ENCODE data around the gene CTCFL. TPM values are rescaled to one million over a fixed set of nuclear protein-coding genes. Genes with fewer than 3 reads are reported as not detected.

CTCFL gene
- total RNA-seq, 1 donor from 2014 or later: not detected

GRCh38 chr20:57555457-57556184 lies 30.7 kb upstream of the CTCFL start:
- no peaks in the 10 kb centered on the region for H3K4me1 Mint-ChIP-seq (ENCODE audit: low read depth)
- intact Hi-C loops (cut with micrococcal nuclease): no loop called here

GRCh38 chr20:57553376-57554018 lies 28.6 kb upstream of the CTCFL start:
- Mint-ChIP-seq H3K36me3 (ENCODE audit: low read depth) (no peaks in the 10 kb centered on the region), H3K9me3 (no peaks in the 10 kb centered on the region), H3K4me1 (ENCODE audit: low read depth) (no peaks in the 10 kb centered on the region), H3K27me3 (ENCODE audit: insufficient read depth) (peaks cover 5% of the 10 kb centered on the region), H3K4me3 (no peak overlapping the region), H3K27ac (no peak overlapping the region)
- no peak for DNase-seq (ENCODE audit: low spot score)
- intact Hi-C loops (cut with micrococcal nuclease): no loop called here

More at GRCh38 chr20:57555457-57556184, 30.7 kb upstream of the CTCFL start:
- H3K36me3 Mint-ChIP-seq (ENCODE audit: low read depth): no peaks in the 10 kb centered on the region
- H3K27me3 Mint-ChIP-seq (ENCODE audit: insufficient read depth): peaks cover 9% of the 10 kb centered on the region
- DNase-seq (ENCODE audit: low spot score): no peak
- no peaks in the 10 kb centered on the region for H3K9me3 Mint-ChIP-seq
- H3K4me3 Mint-ChIP-seq: no peak overlapping the region
- H3K27ac Mint-ChIP-seq: no peak overlapping the region

GRCh38 chr20:57552471-57552870 lies 27.5 kb upstream of the CTCFL start:
- peaks cover 7% of the 10 kb centered on the region for H3K27me3 Mint-ChIP-seq (ENCODE audit: insufficient read depth)
- H3K4me3 Mint-ChIP-seq: no peak overlapping the region
- intact Hi-C loops (cut with micrococcal nuclease): no loop called here
- H3K9me3 Mint-ChIP-seq: no peaks in the 10 kb centered on the region
- no peak overlapping the region for H3K27ac Mint-ChIP-seq
- no peak for DNase-seq (ENCODE audit: low spot score)
- H3K4me1 Mint-ChIP-seq (ENCODE audit: low read depth): no peaks in the 10 kb centered on the region
- H3K36me3 Mint-ChIP-seq (ENCODE audit: low read depth): no peaks in the 10 kb centered on the region

- Mint-ChIP-seq H3K4me1 (ENCODE audit: low read depth) (no peaks in the 10 kb centered on the region), H3K27me3 (ENCODE audit: insufficient read depth) (peaks cover 11% of the 10 kb centered on the region), H3K4me3 (no peak overlapping the region), H3K9me3 (no peaks in the 10 kb centered on the region), H3K27ac (no peak overlapping the region), H3K36me3 (ENCODE audit: low read depth) (no peaks in the 10 kb centered on the region)
- DNase-seq (ENCODE audit: low spot score): no peak
- intact Hi-C loops (cut with micrococcal nuclease): no loop called here
These were observed 23.5 kb upstream of the CTCFL start for GRCh38 chr20:57548177-57549058.

- Mint-ChIP-seq H3K36me3 (ENCODE audit: low read depth) (no peaks in the 10 kb centered on the region), H3K27ac (no peak overlapping the region), H3K27me3 (ENCODE audit: insufficient read depth) (peaks cover 12% of the 10 kb centered on the region), H3K9me3 (no peaks in the 10 kb centered on the region), H3K4me3 (no peak overlapping the region), H3K4me1 (ENCODE audit: low read depth) (no peaks in the 10 kb centered on the region)
- intact Hi-C loops (cut with micrococcal nuclease): no loop called here
- DNase-seq (ENCODE audit: low spot score): no peak
These were observed 22.2 kb upstream of the CTCFL start for GRCh38 chr20:57546956-57547649.

GRCh38 chr20:57545927-57546662 lies 21.2 kb upstream of the CTCFL start:
- peaks cover 15% of the 10 kb centered on the region for H3K27me3 Mint-ChIP-seq (ENCODE audit: insufficient read depth)
- DNase-seq (ENCODE audit: low spot score): no peak
- H3K27ac Mint-ChIP-seq: no peak overlapping the region
- H3K9me3 Mint-ChIP-seq: no peaks in the 10 kb centered on the region
- H3K4me1 Mint-ChIP-seq (ENCODE audit: low read depth): no peaks in the 10 kb centered on the region
- H3K36me3 Mint-ChIP-seq (ENCODE audit: low read depth): no peaks in the 10 kb centered on the region
- intact Hi-C loops (cut with micrococcal nuclease): loop anchor here (2.0 kb wide), 1 partner anchor 31 kb away; no protein-coding TSS in a partner anchor
- H3K4me3 Mint-ChIP-seq: no peak overlapping the region

GRCh38 chr20:57544838-57545564 lies 20.1 kb upstream of the CTCFL start:
- intact Hi-C loops (cut with micrococcal nuclease): loop anchor here (2.0 kb wide), 1 partner anchor 30 kb away; no protein-coding TSS in a partner anchor
- no peaks in the 10 kb centered on the region for H3K36me3 Mint-ChIP-seq (ENCODE audit: low read depth)
- H3K4me1 Mint-ChIP-seq (ENCODE audit: low read depth): no peaks in the 10 kb centered on the region
- H3K4me3 Mint-ChIP-seq: no peak overlapping the region
- peaks cover 15% of the 10 kb centered on the region for H3K27me3 Mint-ChIP-seq (ENCODE audit: insufficient read depth)
- no peak for DNase-seq (ENCODE audit: low spot score)
- no peaks in the 10 kb centered on the region for H3K9me3 Mint-ChIP-seq
- no peak overlapping the region for H3K27ac Mint-ChIP-seq

- H3K9me3 Mint-ChIP-seq: no peaks in the 10 kb centered on the region
- no peaks in the 10 kb centered on the region for H3K4me1 Mint-ChIP-seq (ENCODE audit: low read depth)
- no peak overlapping the region for H3K27ac Mint-ChIP-seq
- DNase-seq (ENCODE audit: low spot score): no peak
- intact Hi-C loops (cut with micrococcal nuclease): loop anchor here (2.0 kb wide), 1 partner anchor 29 kb away; no protein-coding TSS in a partner anchor
- H3K36me3 Mint-ChIP-seq (ENCODE audit: low read depth): no peaks in the 10 kb centered on the region
- no peak overlapping the region for H3K4me3 Mint-ChIP-seq
- H3K27me3 Mint-ChIP-seq (ENCODE audit: insufficient read depth): peaks cover 18% of the 10 kb centered on the region
These were observed 18.8 kb upstream of the CTCFL start for GRCh38 chr20:57543754-57544153.

- Mint-ChIP-seq H3K27ac (no peak overlapping the region), H3K27me3 (ENCODE audit: insufficient read depth) (peaks cover 30% of the 10 kb centered on the region), H3K4me1 (ENCODE audit: low read depth) (no peaks in the 10 kb centered on the region), H3K4me3 (no peak overlapping the region), H3K9me3 (no peaks in the 10 kb centered on the region), H3K36me3 (ENCODE audit: low read depth) (no peaks in the 10 kb centered on the region)
- intact Hi-C loops (cut with micrococcal nuclease): no loop called here
- no peak for DNase-seq (ENCODE audit: low spot score)
These were observed 16.1 kb upstream of the CTCFL start for GRCh38 chr20:57540890-57541580.

GRCh38 chr20:57539889-57540288 lies 14.9 kb upstream of the CTCFL start:
- Mint-ChIP-seq H3K36me3 (ENCODE audit: low read depth) (no peaks in the 10 kb centered on the region), H3K4me1 (ENCODE audit: low read depth) (no peaks in the 10 kb centered on the region), H3K9me3 (no peaks in the 10 kb centered on the region), H3K27me3 (ENCODE audit: insufficient read depth) (peaks cover 35% of the 10 kb centered on the region), H3K27ac (no peak overlapping the region), H3K4me3 (no peak overlapping the region)
- intact Hi-C loops (cut with micrococcal nuclease): no loop called here
- DNase-seq (ENCODE audit: low spot score): no peak

- H3K9me3 Mint-ChIP-seq: no peaks in the 10 kb centered on the region
- no peak overlapping the region for H3K4me3 Mint-ChIP-seq
- H3K27ac Mint-ChIP-seq: no peak overlapping the region
- H3K36me3 Mint-ChIP-seq (ENCODE audit: low read depth): no peaks in the 10 kb centered on the region
- no peaks in the 10 kb centered on the region for H3K4me1 Mint-ChIP-seq (ENCODE audit: low read depth)
- intact Hi-C loops (cut with micrococcal nuclease): no loop called here
- DNase-seq (ENCODE audit: low spot score): no peak
- H3K27me3 Mint-ChIP-seq (ENCODE audit: insufficient read depth): peaks cover 36% of the 10 kb centered on the region
These were observed 12.9 kb upstream of the CTCFL start for GRCh38 chr20:57537822-57538221.

All from activated T-helper 1 cell treated with anti-CD3 and anti-CD28 coated beads, Interleukin-12 subunit alpha, Interleukin-12 subunit beta, Interleukin-2, Interleukin-4 antibody, amounts not matched to agents 30 ng/mL and 10 ng/mL and 1 ng/mL, durations not matched to agents 14 hours and 24 hours and 36 hours (primary cell).